ENCODE measurements around the gene TAS1R1. TPM values are rescaled to one million over a fixed set of nuclear protein-coding genes. Genes with fewer than 3 reads are reported as not detected.

TAS1R1 gene
- total RNA-seq, 1 experiment from 2014 or later = not detected

DNA sequence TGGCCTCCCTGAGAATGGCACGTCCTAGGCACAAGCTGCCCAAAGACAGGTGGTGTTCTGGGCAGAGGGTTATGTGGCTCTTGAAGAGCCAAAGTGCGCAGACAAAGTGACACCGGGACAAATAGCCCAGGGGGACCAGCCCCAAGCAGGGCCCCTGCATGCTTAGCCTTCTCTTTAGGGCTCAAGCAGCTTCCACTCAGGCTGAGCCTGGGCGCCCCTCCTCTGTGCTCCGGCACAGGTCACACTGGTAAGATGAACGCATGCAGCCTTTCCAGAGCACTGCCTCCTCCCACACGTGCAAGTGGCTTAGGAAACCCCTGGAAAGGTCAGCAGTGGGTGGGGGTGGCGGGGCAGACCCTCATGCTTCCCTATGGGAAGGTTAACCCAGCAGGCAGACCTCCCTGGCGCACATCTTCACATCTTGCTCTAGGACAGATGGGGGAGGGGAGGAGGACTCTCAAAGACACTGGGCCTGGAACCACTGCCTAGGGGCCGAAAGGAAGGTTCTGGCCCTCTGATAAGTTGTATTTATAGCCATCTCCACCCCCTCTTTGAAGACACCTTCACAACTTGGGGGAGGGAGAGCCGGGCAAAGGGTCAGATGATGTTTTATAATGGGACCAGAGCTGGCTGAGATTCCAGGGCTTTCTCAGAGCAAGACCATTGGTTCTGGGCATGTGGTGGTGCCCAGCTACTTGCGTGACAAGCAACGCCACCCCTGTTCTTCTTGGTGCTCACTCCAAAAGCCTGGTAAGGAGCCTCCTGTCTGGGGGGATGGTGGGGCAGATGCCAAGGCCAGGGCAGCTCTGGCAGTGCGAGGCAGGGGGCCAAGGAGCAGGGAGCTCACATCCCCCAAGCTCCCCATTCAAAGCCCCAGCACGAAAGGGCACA lies 42.0 kb downstream of the TAS1R1 start:
- Histone ChIP-seq H3K9me3 (ENCODE audit: control insufficient read depth, insufficient read depth, low read depth, low read length) (no peaks in the 10 kb centered on the region), H3K27me3 (ENCODE audit: control insufficient read depth, insufficient read depth, low read length) (no peaks in the 10 kb centered on the region), H3K4me3 (ENCODE audit: low read depth in 2 of 2, low read length in 2 of 2) (no peak overlapping the region), H3K36me3 (ENCODE audit: control insufficient read depth, insufficient read depth, low read length) (peaks cover 2% of the 10 kb centered on the region; the same call in 1 of the 2 replicates), H3K27ac (ENCODE audit: low read length) (no peak overlapping the region), H3K4me1 (ENCODE audit: control insufficient read depth, insufficient read depth, low read length) (peaks cover 16% of the 10 kb centered on the region)
- TF ChIP-seq, protein P1, sequence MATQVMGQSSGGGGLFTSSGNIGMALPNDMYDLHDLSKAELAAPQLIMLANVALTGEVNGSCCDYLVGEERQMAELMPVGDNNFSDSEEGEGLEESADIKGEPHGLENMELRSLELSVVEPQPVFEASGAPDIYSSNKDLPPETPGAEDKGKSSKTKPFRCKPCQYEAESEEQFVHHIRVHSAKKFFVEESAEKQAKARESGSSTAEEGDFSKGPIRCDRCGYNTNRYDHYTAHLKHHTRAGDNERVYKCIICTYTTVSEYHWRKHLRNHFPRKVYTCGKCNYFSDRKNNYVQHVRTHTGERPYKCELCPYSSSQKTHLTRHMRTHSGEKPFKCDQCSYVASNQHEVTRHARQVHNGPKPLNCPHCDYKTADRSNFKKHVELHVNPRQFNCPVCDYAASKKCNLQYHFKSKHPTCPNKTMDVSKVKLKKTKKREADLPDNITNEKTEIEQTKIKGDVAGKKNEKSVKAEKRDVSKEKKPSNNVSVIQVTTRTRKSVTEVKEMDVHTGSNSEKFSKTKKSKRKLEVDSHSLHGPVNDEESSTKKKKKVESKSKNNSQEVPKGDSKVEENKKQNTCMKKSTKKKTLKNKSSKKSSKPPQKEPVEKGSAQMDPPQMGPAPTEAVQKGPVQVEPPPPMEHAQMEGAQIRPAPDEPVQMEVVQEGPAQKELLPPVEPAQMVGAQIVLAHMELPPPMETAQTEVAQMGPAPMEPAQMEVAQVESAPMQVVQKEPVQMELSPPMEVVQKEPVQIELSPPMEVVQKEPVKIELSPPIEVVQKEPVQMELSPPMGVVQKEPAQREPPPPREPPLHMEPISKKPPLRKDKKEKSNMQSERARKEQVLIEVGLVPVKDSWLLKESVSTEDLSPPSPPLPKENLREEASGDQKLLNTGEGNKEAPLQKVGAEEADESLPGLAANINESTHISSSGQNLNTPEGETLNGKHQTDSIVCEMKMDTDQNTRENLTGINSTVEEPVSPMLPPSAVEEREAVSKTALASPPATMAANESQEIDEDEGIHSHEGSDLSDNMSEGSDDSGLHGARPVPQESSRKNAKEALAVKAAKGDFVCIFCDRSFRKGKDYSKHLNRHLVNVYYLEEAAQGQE (IDR thresholded peaks at IDR 0.05; ENCODE audit: insufficient read depth in 1 of 2, low read depth in 2 of 2, low read length in 1 of 2) = no peak
- TF ChIP-seq, protein P2, sequence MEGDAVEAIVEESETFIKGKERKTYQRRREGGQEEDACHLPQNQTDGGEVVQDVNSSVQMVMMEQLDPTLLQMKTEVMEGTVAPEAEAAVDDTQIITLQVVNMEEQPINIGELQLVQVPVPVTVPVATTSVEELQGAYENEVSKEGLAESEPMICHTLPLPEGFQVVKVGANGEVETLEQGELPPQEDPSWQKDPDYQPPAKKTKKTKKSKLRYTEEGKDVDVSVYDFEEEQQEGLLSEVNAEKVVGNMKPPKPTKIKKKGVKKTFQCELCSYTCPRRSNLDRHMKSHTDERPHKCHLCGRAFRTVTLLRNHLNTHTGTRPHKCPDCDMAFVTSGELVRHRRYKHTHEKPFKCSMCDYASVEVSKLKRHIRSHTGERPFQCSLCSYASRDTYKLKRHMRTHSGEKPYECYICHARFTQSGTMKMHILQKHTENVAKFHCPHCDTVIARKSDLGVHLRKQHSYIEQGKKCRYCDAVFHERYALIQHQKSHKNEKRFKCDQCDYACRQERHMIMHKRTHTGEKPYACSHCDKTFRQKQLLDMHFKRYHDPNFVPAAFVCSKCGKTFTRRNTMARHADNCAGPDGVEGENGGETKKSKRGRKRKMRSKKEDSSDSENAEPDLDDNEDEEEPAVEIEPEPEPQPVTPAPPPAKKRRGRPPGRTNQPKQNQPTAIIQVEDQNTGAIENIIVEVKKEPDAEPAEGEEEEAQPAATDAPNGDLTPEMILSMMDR (IDR thresholded peaks at IDR 0.05) = no peak
- no peak for TF ChIP-seq TCF7L2 (IDR thresholded peaks at IDR 0.05; ENCODE audit: low read depth, low read length)
- no peak for TF ChIP-seq SIN3A (IDR thresholded peaks at IDR 0.05; ENCODE audit: borderline replicate concordance, insufficient read depth, low read depth, low read length)
- DNase-seq (ENCODE audit: low read depth, low spot score) (no peak), ATAC-seq (no peak)
- ChIA-PET CTCF (interaction anchor here (0.6 kb wide), 1 partner anchor 204 kb away, joined by 3 read pairs; the partner anchor contains the start of gene ACOT7), POLR2A (no interaction called here)
- intact Hi-C loops (cut with micrococcal nuclease; ENCODE audit: unreplicated experiment) (no loop called here), in situ Hi-C loops (cut with HindIII; ENCODE audit: low pct_unique_long_range_greater_than_20kb, low sequenced_read_pairs) (no loop called here)
- no TSS peak for BruUV-seq (replicated peaks)

DNA sequence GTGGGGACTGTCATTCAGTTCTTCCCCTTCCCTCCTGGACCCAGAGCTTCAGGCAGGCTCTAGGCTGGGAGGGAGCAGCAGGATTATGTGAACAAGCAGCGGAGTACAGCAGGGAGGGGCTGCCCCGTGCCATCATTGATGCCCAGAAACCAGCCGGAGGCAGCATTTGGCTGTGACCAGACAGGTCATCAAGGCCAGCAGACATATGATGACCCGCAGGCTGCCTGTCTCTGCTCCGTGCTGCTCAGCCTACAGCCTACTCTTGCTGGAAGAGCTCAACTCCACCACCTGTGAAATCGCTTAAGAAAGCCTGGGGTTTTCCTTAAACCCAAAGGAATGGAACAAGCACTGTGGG lies 42.6 kb downstream of the TAS1R1 start:
- no peak for DNase-seq (ENCODE audit: low read depth, low spot score)
- POLR2A ChIA-PET = no interaction called here

More for the DNA sequence above, 42.6 kb downstream of the TAS1R1 start:
- Histone ChIP-seq H3K4me1 (ENCODE audit: control insufficient read depth, insufficient read depth, low read length) (peaks cover 16% of the 10 kb centered on the region), H3K4me3 (ENCODE audit: low read depth in 2 of 2, low read length in 2 of 2) (no peak overlapping the region), H3K27me3 (ENCODE audit: control insufficient read depth, insufficient read depth, low read length) (no peaks in the 10 kb centered on the region), H3K36me3 (ENCODE audit: control insufficient read depth, insufficient read depth, low read length) (peaks cover 2% of the 10 kb centered on the region; the same call in 1 of the 2 replicates), H3K9me3 (ENCODE audit: control insufficient read depth, insufficient read depth, low read depth, low read length) (no peaks in the 10 kb centered on the region), H3K27ac (ENCODE audit: low read length) (no peak overlapping the region)
- intact Hi-C loops (cut with micrococcal nuclease; ENCODE audit: unreplicated experiment) = no loop called here
- CTCF ChIA-PET = interaction anchor here (0.6 kb wide), 1 partner anchor 204 kb away, joined by 3 read pairs; the partner anchor contains the start of gene ACOT7
- in situ Hi-C loops (cut with HindIII; ENCODE audit: low pct_unique_long_range_greater_than_20kb, low sequenced_read_pairs) = no loop called here
- TF ChIP-seq, protein P1 (IDR thresholded peaks at IDR 0.05; ENCODE audit: insufficient read depth in 1 of 2, low read depth in 2 of 2, low read length in 1 of 2) = no peak
- TF ChIP-seq, protein P2 (IDR thresholded peaks at IDR 0.05) = no peak
- TF ChIP-seq SIN3A (IDR thresholded peaks at IDR 0.05; ENCODE audit: borderline replicate concordance, insufficient read depth, low read depth, low read length) (no peak), TCF7L2 (IDR thresholded peaks at IDR 0.05; ENCODE audit: low read depth, low read length) (no peak), POLR2AphosphoS5 (IDR thresholded peaks at IDR 0.05; ENCODE audit: low read depth, low read length) (no peak)
- BruUV-seq (replicated peaks) = no TSS peak
- no peak for ATAC-seq

Measured in Panc1 (cell line).